T1000 (cell line): Measurements from ENCODE around the gene SP5.
"Not testable (repeated sequence)": the region's sequence is repeated elsewhere in the genome, so short reads cannot be mapped to it uniquely, and the experiment has no call there.

ENCODE experiments used
- DNase-seq: peaks from one replicate; lab custom pipeline; 2025; ENCODE audit warnings: mixed read lengths; lab: John Stamatoyannopoulos, UW

Gene SP5

GRCh38 chr2:170739048-170739447 lies 23.9 kb downstream of the SP5 start:
- DNase-seq: peak; percentile 20

- DNase-seq: no peak
Measured at GRCh38 chr2:170739507-170740046, 24.4 kb downstream of the SP5 start.

DNA sequence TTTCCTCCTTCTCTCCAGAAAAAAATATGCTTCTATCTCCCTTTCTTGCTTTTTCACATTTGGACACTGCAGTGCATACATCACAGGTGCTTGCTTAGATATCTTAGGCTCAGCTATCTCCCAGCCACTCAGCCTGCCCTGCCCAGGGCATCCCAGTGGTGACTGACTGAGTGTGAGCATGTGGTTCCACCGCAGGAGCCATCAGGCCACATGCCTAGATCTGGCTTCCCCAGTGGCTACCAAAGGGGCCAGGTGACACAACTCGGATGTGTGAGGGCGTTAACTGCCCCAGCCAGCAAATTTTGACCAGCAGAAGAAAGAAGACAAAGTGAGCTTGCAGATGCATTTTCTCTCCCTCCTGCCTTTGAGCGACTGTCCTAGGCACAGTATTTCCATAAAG lies 25.5 kb downstream of the SP5 start:
- DNase-seq: no peak

- DNase-seq: no peak
Measured at GRCh38 chr2:170742000-170742399, 26.9 kb downstream of the SP5 start.

DNA sequence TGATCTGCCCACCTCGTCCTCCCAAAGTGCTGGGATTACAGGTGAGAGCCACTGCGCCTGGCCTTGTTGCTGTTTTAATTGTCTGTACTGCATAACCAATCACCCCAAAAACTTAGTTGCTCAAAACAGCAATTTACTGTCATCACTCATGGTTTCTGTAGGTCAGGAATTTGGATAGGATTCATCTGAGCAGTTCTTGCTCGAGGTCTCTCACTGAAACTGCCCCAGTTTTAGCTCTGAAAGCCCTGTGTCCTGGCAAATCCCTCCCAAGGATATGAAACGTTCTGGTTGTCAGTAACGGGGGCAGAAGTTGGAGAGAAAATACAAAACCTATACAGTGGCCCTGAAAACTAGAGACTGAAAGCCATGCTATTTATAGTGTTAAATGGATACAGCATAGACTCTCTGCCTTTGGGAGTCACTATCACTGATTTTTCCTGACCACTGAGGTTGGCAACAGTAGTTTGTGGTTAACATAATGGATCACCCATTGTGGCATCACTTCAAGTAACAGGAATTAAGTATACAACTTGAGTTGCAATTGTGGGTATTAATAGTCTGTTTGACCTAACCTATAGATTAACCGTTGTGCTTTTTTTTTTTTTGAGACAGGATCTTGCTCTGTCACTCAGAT lies 27.9 kb downstream of the SP5 start:
- DNase-seq: no peak

GRCh38 chr2:170743530-170744239 lies 28.5 kb downstream of the SP5 start:
- no peak for DNase-seq

DNA sequence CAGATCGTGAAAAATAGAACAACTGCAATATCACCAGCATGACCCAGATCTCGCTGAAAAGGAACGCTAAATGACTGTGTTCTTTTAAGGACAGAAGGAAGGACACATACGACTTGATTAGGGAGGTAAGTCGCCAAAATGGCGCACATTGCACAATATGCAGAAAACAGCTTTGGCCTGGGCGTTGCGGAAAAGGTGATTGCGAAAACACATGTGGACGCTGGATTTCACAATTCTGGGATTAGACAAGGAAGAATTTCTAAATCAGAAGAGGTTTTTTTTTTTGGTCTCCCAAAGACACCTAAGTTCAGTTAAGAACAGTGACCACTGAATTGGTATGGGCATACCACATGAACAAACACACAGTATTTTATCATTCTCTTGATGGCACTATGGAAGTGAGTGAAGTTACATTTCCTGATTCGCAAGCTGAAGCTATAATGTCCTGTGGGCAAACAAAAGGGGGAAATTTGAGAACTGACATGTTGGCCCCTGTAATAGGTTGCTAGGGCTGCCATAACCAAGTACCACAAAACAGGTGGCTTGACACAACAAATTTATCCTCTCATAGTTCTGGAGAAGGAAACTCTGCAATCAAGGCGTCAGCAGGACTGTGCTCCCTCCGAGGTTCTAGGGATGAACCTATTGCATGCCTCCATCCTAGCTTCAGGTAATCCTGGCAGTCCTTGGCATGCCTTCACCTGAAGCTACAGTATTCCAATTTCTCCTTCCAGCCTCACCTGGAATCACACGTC lies 29.3 kb downstream of the SP5 start:
- DNase-seq: no peak

DNA sequence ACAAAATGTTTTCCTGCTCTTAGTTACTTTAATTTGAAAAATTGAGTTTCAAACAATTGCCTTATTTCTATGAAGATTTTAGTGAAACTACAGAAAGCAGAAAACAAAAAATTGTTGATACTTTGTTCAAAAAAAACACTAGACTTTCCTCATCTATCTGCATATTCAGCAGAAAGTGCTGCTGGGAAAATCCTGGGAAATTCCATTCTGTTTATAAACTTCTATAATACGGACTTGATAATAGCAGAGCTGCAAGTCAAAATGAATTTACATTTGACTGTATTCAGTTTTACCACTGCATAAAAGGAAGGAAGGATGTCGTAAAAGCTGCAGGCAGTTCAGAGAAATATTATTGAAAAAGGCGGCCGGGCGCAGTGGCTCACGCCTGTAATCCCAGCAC lies 30.2 kb downstream of the SP5 start:
- no peak for DNase-seq

DNA sequence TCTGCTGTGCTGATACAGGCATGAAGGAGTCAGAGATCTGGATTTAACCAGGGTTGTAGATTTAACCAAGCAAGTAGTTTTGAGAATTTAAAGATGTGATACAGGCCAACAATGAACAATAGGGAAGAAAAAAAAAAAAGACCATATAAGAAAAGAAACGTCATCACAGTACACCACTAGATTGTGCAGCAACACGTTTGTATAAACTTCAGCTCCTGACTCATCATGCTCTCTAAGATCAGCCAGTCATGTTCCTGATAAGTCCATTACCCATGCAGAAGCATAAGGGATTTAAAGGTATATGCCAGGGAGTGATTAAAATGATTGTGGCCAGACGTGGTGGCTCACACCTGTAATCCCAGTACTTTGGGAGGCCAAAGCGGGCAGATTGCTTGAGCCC lies 32.8 kb downstream of the SP5 start:
- DNase-seq: no peak

DNA sequence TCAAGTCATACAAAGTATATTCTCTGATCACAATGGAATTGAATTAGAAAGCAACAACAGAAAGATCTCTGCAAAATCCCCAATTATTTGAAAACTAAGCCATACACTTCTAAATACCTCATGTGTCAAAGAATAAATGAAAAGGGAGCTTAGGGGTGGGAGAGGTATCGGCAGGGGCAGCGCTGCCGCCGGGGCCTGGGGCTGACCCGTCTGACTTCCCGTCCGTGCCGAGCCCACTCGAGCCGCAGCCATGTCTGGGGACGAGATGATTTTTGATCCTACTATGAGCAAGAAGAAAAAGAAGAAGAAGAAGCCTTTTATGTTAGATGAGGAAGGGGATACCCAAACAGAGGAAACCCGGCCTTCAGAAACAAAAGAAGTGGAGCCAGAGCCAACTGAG lies 36.4 kb downstream of the SP5 start:
- DNase-seq: not testable (repeated sequence)

DNA sequence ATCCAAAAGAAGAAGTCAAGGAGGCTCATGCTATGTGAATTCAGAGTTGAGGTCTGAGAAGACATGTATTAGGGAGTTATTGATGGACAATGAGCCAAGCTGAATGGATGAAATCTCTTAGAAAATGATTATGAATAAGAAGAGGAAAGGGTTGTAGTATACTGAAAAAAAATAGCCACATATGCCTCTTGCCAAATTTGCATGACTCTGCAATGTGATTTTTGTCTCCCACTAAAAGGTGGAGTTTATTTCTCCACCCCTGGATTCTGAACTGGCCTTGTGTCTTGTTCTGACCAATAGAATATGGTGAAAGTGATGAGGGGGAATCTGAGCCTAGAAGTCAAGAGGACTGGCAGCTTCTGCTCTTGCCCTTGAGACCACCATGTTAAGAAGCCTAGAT lies 46.4 kb downstream of the SP5 start:
- no peak for DNase-seq

DNA sequence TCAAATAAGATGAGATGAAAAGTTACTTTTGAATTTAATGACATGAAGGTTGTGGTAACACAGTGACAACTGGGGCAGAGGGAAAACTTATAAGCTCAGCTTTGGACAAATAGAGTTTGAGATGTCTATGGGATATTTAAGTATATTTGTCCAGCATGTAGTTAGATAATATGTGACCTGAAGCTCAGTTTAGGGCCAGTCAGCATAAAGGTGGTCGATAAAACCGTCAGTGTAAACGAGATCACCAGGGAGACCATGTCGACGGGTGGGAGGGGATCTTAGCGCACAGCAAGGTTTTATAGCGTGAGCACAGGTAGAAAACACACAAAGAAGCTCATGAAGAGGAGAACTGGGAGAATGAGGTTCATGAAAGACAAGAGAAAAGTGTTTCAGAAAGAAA lies 47.6 kb downstream of the SP5 start:
- DNase-seq: no peak

GRCh38 chr2:170763232-170763631 lies 48.1 kb downstream of the SP5 start:
- DNase-seq: no peak

DNA sequence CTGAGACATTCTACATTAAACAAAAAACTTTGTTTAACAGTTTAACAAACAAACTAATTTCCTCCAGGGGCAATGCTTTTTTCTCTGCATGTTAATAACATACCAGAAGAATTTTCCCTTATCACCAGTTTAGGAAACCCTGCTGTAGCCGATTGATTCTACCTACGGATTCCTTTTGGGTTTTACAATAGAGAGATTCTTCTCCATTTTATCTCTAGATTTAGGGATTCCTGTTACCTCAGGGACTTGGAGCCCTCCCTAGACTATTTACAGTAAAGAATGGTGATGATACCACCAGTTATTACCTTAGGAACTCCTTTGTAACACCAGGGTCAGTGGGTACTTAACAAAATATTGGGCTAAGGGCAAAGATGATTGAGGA lies 49.7 kb downstream of the SP5 start:
- no peak for DNase-seq

DNA sequence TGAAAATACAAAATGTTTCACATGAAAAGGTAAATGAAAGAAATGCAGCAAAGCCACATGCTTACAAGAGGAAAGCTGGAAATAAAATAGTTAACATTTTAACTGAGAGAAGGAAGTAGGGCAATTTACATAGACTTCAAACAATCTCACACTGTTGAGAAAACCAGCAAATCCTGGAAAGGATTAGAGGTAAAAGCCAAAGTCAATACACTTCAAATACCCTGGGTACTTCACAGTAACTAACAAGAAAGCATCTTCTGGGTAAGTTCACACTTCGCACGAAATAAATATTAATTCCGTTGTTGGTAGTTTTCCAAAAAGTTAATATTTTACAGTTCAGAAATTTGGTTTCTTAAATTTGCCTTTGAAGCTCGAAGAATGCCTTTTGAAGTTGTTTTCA lies 51.6 kb downstream of the SP5 start:
- DNase-seq: no peak
